GM23248 (cell line): ENCODE measurements around the gene YES1. TPM values are rescaled to one million over a fixed set of nuclear protein-coding genes. Genes with fewer than 3 reads are reported as not detected.
"Not testable (repeated sequence)": the region's sequence is repeated elsewhere in the genome, so short reads cannot be mapped to it uniquely, and the experiment has no call there.

Experiments
- DNase-seq: peaks from one replicate; pipeline ENCODE4 v3.0.0-alpha.2; 2015
- H2AFZ ChIP-seq: fragments of 200-600 bp; sonication (generic); 2 replicates; pipeline ENCODE4 v1.6.1; 2016; ENCODE audit warnings: antibody characterized with exemption
- H3F3A ChIP-seq: fragments of 200-600 bp; sonication (generic); 2 replicates; pipeline ENCODE4 v1.6.1; 2016; ENCODE audit warnings: mild to moderate bottlenecking, antibody characterized with exemption, mixed run types; ENCODE audit not compliant: insufficient read depth
- H3K27ac ChIP-seq: fragments of 200-600 bp; sonication (generic); 2 replicates; pipeline ENCODE4 v1.5.1; 2016; ENCODE audit warnings: mild to moderate bottlenecking
- H3K27me3 ChIP-seq: fragments of 200-600 bp; sonication (generic); replicated peaks from 2 replicates; pipeline ENCODE4 v1.6.1; 2016; ENCODE audit warnings: mild to moderate bottlenecking; ENCODE audit not compliant: insufficient read depth
- H3K36me3 ChIP-seq: fragments of 200-600 bp; sonication (generic); 2 replicates; pipeline ENCODE4 v1.6.1; 2016; ENCODE audit warnings: low read depth, mild to moderate bottlenecking
- H3K4me1 ChIP-seq: fragments of 200-600 bp; sonication (generic); 2 replicates; pipeline ENCODE4 v1.6.1; 2016; ENCODE audit warnings: mild to moderate bottlenecking; ENCODE audit not compliant: insufficient read depth
- H3K4me2 ChIP-seq: fragments of 200-600 bp; sonication (generic); one replicate; pipeline ENCODE4 v1.6.1; 2016; ENCODE audit warnings: mild to moderate bottlenecking; ENCODE audit not compliant: unreplicated experiment
- H3K4me3 ChIP-seq: fragments of 200-600 bp; sonication (generic); 2 replicates; pipeline ENCODE4 v1.5.1; 2016; ENCODE audit warnings: mild to moderate bottlenecking
- H3K79me2 ChIP-seq: fragments of 200-600 bp; sonication (generic); 2 replicates; pipeline ENCODE4 v1.6.1; 2016; ENCODE audit warnings: mild to moderate bottlenecking; ENCODE audit not compliant: insufficient read depth
- H3K9ac ChIP-seq: fragments of 200-600 bp; sonication (generic); 2 replicates; pipeline ENCODE4 v1.6.1; 2016; ENCODE audit warnings: mild to moderate bottlenecking
- H3K9me2 ChIP-seq: fragments of 200-600 bp; sonication (generic); 2 replicates; pipeline ENCODE4 v1.6.1; 2016; ENCODE audit warnings: mixed run types, mild to moderate bottlenecking, moderate library complexity; ENCODE audit not compliant: insufficient read depth
- H3K9me3 ChIP-seq: fragments of 200-600 bp; sonication (generic); one replicate; pipeline ENCODE4 v1.6.1; 2017; ENCODE audit warnings: low read depth
- H4K20me1 ChIP-seq: fragments of 200-600 bp; sonication (generic); 2 replicates; pipeline ENCODE4 v1.6.0; 2016; ENCODE audit not compliant: insufficient read depth
- EZH2 ChIP-seq: fragments of 200-600 bp; sonication (generic); IDR thresholded peaks from 2 replicates; pipeline ENCODE4 v1.6.1; 2018; ENCODE audit warnings: antibody characterized with exemption, mild to moderate bottlenecking; ENCODE audit not compliant: insufficient read depth, poor library complexity, severe bottlenecking
- EZH2phosphoT487 ChIP-seq: fragments of 200-600 bp; sonication (generic); IDR thresholded peaks from 2 replicates; pipeline ENCODE4 v1.6.1; 2018; ENCODE audit warnings: antibody characterized with exemption, moderate library complexity, mild to moderate bottlenecking, low read depth; ENCODE audit not compliant: insufficient read depth
- WGBS, 2 experiments: methylation state at CpG; one replicate each; pipeline ENCODE4 v1.1.6; 2015 to 2017; ENCODE audit warnings: low lambda C conversion rate in 2 of 2, low coverage in 1 of 2; ENCODE audit errors: missing lambda C conversion rate in 2 of 2; 5-methylcytosine and 5-hydroxymethylcytosine counted together
- in situ Hi-C: fragments of 300-500 bp; cut with MboI; formaldehyde crosslinking; loops from 2 replicates; pipeline ENCODE4 v1.15.0; 2020
- polyA plus RNA-seq: library from polyadenylated mRNA; unstranded; fragments of >200 nt; fragmentation: Nextera tagmentation; extraction: Ambion mirVana; gene quantifications from 2 replicates; pipeline ENCODE4 v1.2.1, GENCODE V29; 2016
- total RNA-seq: library from RNA; depleted of rRNA; stranded (reverse); fragments of >200 nt; shearing (Covaris generic); gene quantifications from 2 replicates; pipeline ENCODE4 v1.2.3, GENCODE V29; 2014

Gene YES1
- total and polyA plus RNA-seq, 2 experiments from 2014 or later, result 23.6 to 89.9 TPM

DNA sequence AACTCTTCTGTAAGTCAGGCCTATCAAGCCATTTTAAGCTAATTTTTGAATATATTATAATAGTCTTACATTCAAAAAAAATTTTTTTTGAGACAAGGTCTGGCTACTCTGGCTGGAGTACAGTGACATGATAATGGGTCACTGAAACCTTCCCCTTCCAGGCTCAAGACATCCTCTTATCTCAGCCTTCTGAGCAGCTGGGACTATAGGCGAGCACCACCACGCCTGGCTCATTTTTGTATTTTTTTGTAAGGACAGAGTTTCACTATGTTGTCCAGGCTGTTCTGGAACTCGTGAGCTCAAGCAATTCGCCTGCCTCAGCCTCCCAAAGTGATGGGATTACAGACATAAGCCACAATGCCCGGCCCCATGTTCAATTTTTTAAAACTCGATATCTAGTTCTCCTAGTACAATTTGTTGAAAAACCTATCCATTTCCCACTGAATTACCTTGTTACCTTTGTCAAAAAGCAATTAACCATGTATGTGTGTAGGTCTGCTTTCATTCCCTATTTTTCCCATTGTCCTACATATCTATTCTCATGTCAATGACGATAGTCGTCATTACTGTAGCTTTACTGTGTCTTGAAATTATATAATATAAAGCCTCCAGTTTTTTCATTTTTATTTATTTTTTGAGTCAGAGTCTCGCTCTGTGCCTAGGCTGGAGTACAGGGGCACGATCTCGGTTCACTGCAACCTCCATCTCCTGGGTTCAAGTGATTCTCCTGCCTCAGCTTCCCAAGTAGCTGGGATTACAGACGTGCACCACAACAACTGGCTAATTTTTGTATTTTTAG is 44.8 kb downstream of the YES1 start:
- no peaks in the 10 kb centered on the region for H3K36me3 ChIP-seq
- H3K27ac ChIP-seq, result no peak overlapping the region
- no peaks in the 10 kb centered on the region for H3F3A ChIP-seq
- H3K4me1 ChIP-seq, result 0 out of 2 replicates have a peak, but pooled peaks cover 5% of the 10 kb centered on the region
- no peaks in the 10 kb centered on the region for H3K9me2 ChIP-seq
- H3K9ac ChIP-seq, result no peak overlapping the region
- WGBS, 2 experiments, result 96 to 99% methylated on average over 12 of the region's 12 CpGs
- H4K20me1 ChIP-seq, result peaks cover 6% of the 10 kb centered on the region; the same call in 1 of the 2 replicates
- H3K79me2 ChIP-seq, result peaks cover 90% of the 10 kb centered on the region
- H3K4me2 ChIP-seq, result no peak overlapping the region
- in situ Hi-C loops, result no loop called here
- TF ChIP-seq EZH2phosphoT487 (no peak), EZH2 (no peak)
- DNase-seq, result no peak
- H2AFZ ChIP-seq, result no peak overlapping the region
- H3K27me3 ChIP-seq, result no peaks in the 10 kb centered on the region
- H3K4me3 ChIP-seq, result no peak overlapping the region
- no peaks in the 10 kb centered on the region for H3K9me3 ChIP-seq

DNA sequence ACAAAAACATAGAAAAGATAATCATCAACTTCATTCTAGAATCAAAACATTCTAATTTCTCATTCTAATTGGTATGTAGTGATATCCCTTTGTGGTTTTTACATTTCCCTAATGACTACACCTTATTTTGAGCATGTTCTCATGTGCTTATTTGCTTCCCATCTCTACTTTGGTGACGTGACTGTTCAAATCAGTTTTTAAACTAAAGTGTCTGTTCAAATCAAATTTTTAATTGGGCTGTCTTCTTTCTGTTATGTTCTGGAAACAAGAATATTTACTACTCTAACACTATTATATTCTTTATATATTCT is 45.5 kb downstream of the YES1 start:
- H3K4me3 ChIP-seq, result no peak overlapping the region
- H3K36me3 ChIP-seq, result no peaks in the 10 kb centered on the region
- peaks cover 90% of the 10 kb centered on the region for H3K79me2 ChIP-seq
- no peaks in the 10 kb centered on the region for H3F3A ChIP-seq
- in situ Hi-C loops, result no loop called here
- no peak for TF ChIP-seq EZH2
- TF ChIP-seq EZH2phosphoT487, result no peak
- no peaks in the 10 kb centered on the region for H3K9me2 ChIP-seq
- H3K27me3 ChIP-seq, result no peaks in the 10 kb centered on the region
- H3K4me2 ChIP-seq, result no peak overlapping the region
- WGBS, 2 experiments, result 89 to 100% methylated on average over 1 of the region's 1 CpG
- DNase-seq, result no peak
- no peak overlapping the region for H2AFZ ChIP-seq
- peaks cover 6% of the 10 kb centered on the region; the same call in 1 of the 2 replicates for H4K20me1 ChIP-seq
- H3K27ac ChIP-seq, result no peak overlapping the region
- 0 out of 2 replicates have a peak, but pooled peaks cover 5% of the 10 kb centered on the region for H3K4me1 ChIP-seq
- H3K9me3 ChIP-seq, result no peaks in the 10 kb centered on the region
- H3K9ac ChIP-seq, result no peak overlapping the region

DNA sequence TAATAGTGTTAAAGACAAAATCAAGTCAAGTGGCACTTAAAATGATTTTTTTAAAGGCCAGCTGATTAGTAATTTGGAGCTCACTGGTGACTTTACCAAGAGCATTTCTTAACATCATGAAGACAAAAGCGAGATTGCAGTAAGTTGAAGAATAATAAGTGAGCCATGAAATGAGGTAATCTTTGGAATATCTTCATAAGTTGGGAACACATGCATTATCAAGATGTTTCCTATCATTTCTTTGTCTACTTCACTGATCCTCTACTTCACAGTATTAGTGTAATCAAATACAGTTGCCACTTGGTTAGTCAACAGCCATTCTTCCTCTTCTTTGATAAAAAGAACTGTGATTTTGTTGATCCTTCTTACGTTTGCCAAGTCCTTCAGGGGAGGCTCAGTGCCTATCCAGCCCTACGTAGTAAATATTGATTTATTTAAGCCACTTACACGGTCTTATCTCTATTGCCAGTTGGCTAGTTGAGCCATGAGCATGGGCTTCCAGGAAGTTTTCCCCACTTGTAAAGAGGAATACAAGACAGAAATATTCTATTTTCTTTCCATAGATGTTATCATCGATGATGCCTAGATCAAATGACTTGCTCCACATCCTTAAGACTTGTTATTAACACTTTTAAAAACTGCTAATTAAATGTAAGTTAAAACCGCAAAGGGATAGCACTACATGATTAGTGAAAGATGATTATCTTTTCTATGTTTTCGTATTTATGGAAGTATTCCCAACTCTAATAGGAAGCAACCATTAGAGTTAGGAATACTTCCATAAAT is 46.1 kb downstream of the YES1 start:
- no peak overlapping the region for H2AFZ ChIP-seq
- no peaks in the 10 kb centered on the region for H3K9me3 ChIP-seq
- WGBS, 2 experiments, result 61 to 65% methylated on average over 7 of the region's 7 CpGs
- no peaks in the 10 kb centered on the region for H3K9me2 ChIP-seq
- no peak overlapping the region for H3K9ac ChIP-seq
- in situ Hi-C loops, result no loop called here
- no peak overlapping the region for H3K4me2 ChIP-seq
- 0 out of 2 replicates have a peak, but pooled peaks cover 5% of the 10 kb centered on the region for H3K4me1 ChIP-seq
- peaks cover 90% of the 10 kb centered on the region for H3K79me2 ChIP-seq
- H4K20me1 ChIP-seq, result peaks cover 4% of the 10 kb centered on the region; the same call in 1 of the 2 replicates
- no peak overlapping the region for H3K27ac ChIP-seq
- DNase-seq, result no peak
- no peaks in the 10 kb centered on the region for H3F3A ChIP-seq
- H3K4me3 ChIP-seq, result no peak overlapping the region
- no peaks in the 10 kb centered on the region for H3K36me3 ChIP-seq
- no peaks in the 10 kb centered on the region for H3K27me3 ChIP-seq
- TF ChIP-seq EZH2 (no peak), EZH2phosphoT487 (no peak)

DNA sequence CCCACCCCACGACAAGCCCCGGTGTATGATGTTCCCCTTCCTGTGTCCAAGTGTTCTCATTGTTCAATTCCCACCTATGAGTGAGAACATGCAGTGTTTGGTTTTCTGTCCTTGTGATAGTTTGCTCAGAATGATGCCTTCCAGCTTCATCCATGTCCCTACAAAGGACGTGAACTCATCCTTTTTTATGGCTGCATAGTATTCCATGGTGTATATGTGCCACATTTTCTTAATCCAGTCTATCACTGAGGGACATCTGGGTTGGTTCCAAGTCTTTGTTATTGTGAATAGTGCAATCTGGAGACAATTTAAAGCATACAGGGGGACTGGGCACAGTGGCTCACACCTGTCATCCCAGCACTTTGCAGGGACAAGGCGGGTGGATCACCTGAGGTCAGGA is 52.2 kb downstream of the YES1 start:
- H3K27ac ChIP-seq, H3K4me2 ChIP-seq, H3K27me3 ChIP-seq, H3K4me1 ChIP-seq, H3K4me3 ChIP-seq, H3F3A ChIP-seq, H2AFZ ChIP-seq, in situ Hi-C loops, H4K20me1 ChIP-seq, DNase-seq, H3K9ac ChIP-seq, H3K9me2 ChIP-seq, H3K9me3 ChIP-seq: not testable (repeated sequence)
- WGBS, 2 experiments, result 96 to 98% methylated on average over 4 of the region's 4 CpGs
- H3K79me2 ChIP-seq, result peaks cover 74% of the 10 kb centered on the region
- H3K36me3 ChIP-seq, result peaks cover 13% of the 10 kb centered on the region; the same call in 1 of the 2 replicates
